NB4 (cell line): ENCODE measurements around the gene DRICH1.

Experiments used
- CTCF ChIP-seq: IDR thresholded peaks from one replicate; pipeline ENCODE4 v1.5.1; 2012; ENCODE audit warnings: low read depth, low read length
- MYC ChIP-seq: IDR thresholded peaks from 2 replicates; pipeline ENCODE4 v1.6.1; 2011; ENCODE audit warnings: low read depth, low read length
- POLR2A ChIP-seq: IDR thresholded peaks from 2 replicates; pipeline ENCODE4 v1.6.1; 2011; ENCODE audit warnings: mild to moderate bottlenecking; ENCODE audit not compliant: insufficient read length; ENCODE audit errors: extremely low read depth
- TF ChIP-seq, protein P1 (sequence below): IDR thresholded peaks from 2 replicates; pipeline ENCODE4 v1.6.1; 2011; ENCODE audit warnings: low read depth, low read length

DNA sequence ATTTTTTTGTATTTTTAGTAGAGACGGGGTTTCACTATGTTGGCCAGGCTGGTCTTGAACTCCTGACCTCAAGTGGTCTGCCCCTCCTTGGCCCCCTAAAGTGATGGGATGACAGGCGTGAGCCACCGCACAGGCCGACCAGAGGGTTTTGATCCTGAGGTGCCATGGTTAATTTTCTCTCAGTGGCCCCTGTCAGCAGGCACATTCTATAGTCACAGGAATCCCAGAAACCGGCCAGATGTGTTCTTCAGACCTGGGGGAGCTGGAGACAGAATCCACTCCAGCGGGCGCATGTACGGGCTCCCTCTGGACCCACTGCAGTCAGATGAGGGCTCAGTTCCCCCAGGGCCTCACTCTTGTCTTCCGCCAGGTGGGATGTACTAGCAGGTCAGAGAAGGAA lies 69.0 kb downstream of the DRICH1 start:
- TF ChIP-seq, protein P1, sequence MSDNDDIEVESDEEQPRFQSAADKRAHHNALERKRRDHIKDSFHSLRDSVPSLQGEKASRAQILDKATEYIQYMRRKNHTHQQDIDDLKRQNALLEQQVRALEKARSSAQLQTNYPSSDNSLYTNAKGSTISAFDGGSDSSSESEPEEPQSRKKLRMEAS = no peak
- TF ChIP-seq CTCF (no peak), POLR2A (no peak), MYC (no peak)
